H1 (cell line): ENCODE results near the gene FCER2. TPM values are rescaled to one million over a fixed set of nuclear protein-coding genes. Genes with fewer than 3 reads are reported as not detected.

Source experiments
- CTCF ChIA-PET: fragments of 300-600 bp; sonication (Branson Sonifier 250); formaldehyde crosslinking; loops from one replicate; lab custom pipeline; 2021; ENCODE audit not compliant: partially characterized antibody; lab: Charles Lee
- POLR2A ChIA-PET: fragments of 300-600 bp; sonication (Branson Sonifier 250); formaldehyde crosslinking; loops from one replicate; lab custom pipeline; 2021; ENCODE audit warnings: inconsistent platforms; ENCODE audit not compliant: partially characterized antibody; lab: Charles Lee
- DNase-seq, 2 experiments: peaks; one replicate each; pipeline versions ENCODE4 v3.0.0 to v3.0.0-alpha.2; 2010 to 2022; ENCODE audit warnings: low spot score in 2 of 2, low read depth in 1 of 2, mixed read lengths in 1 of 2
- FAIRE-seq: peaks from 2 replicates; lab custom pipeline; 2011; peaks lifted over from hg19 to GRCh38; lab: Jason Lieb, UNC
- H2AFZ ChIP-seq: 2 replicates; pipeline ENCODE4 v1.8.1; 2012; ENCODE audit warnings: low read length, inconsistent platforms
- H2AK5ac ChIP-seq: 2 replicates; pipeline ENCODE4 v1.6.1; 2013; ENCODE audit warnings: low read depth, low read length
- H2BK120ac ChIP-seq: replicated peaks from 2 replicates; pipeline ENCODE3; 2013; ENCODE audit warnings: low read depth, low read length, inconsistent platforms
- H2BK12ac ChIP-seq: 2 replicates; pipeline ENCODE4 v1.6.1; 2013; ENCODE audit warnings: low read depth, low read length
- H2BK15ac ChIP-seq: 2 replicates; pipeline ENCODE4 v1.6.1; 2013; ENCODE audit warnings: low read length
- H2BK20ac ChIP-seq: 2 replicates; pipeline ENCODE4 v1.6.1; 2013; ENCODE audit warnings: low read length
- H2BK5ac ChIP-seq: 2 replicates; pipeline ENCODE4 v1.6.1; 2013; ENCODE audit warnings: low read depth, low read length
- H3K14ac ChIP-seq: 2 replicates; pipeline ENCODE4 v1.6.1; 2013; ENCODE audit warnings: inconsistent platforms; ENCODE audit not compliant: insufficient read length
- H3K18ac ChIP-seq: 2 replicates; pipeline ENCODE4 v1.6.1; 2013; ENCODE audit warnings: low read length; ENCODE audit errors: extremely low read depth
- H3K23ac ChIP-seq: 2 replicates; pipeline ENCODE4 v1.6.1; 2013; ENCODE audit warnings: inconsistent platforms; ENCODE audit not compliant: insufficient read length
- H3K23me2 ChIP-seq: 2 replicates; pipeline ENCODE4 v1.6.1; 2013; ENCODE audit warnings: low read depth, low read length
- H3K27ac ChIP-seq: 2 replicates; pipeline ENCODE4 v1.6.1; 2011; ENCODE audit warnings: low read depth, low read length, inconsistent platforms
- H3K27me3 ChIP-seq, 4 experiments: replicated peaks in 1 of 4; 1 replicate in 1 of 4; 2 replicates in 3 of 4; pipeline versions ENCODE4 v1.6.1 to v1.8.1; 2011 to 2013; ENCODE audit warnings: low read length in 3 of 4, mild to moderate bottlenecking in 3 of 4, inconsistent platforms in 2 of 4, mixed read lengths in 2 of 4, moderate library complexity in 1 of 4; ENCODE audit not compliant: control insufficient read depth in 3 of 4, insufficient read depth in 3 of 4; ENCODE audit errors: extremely low read depth in 1 of 4
- H3K36me3 ChIP-seq, 4 experiments: 2 replicates each; pipeline versions ENCODE4 v1.6.1 to v1.8.1; 2011 to 2013; ENCODE audit warnings: mild to moderate bottlenecking in 4 of 4, low read length in 3 of 4, moderate library complexity in 2 of 4, control low read depth in 1 of 4, inconsistent platforms in 1 of 4; ENCODE audit not compliant: insufficient read depth in 4 of 4, control insufficient read depth in 2 of 4
- H3K4ac ChIP-seq: replicated peaks from 2 replicates; pipeline ENCODE3; 2013; ENCODE audit warnings: low read length, low read depth, mixed read lengths, inconsistent platforms; ENCODE audit not compliant: insufficient read length
- H3K4me1 ChIP-seq, 4 experiments: replicated peaks in 1 of 4; 1 replicate in 1 of 4; 2 replicates in 3 of 4; pipeline versions ENCODE4 v1.6.1 to v1.8.1; 2011 to 2013; ENCODE audit warnings: low read length in 3 of 4, inconsistent platforms in 2 of 4, mixed read lengths in 1 of 4; ENCODE audit not compliant: insufficient read depth in 4 of 4, control insufficient read depth in 3 of 4
- H3K4me2 ChIP-seq, 2 experiments: 2 replicates each; pipeline versions ENCODE4 v1.6.1 to v1.8.1; 2011 to 2013; ENCODE audit warnings: low read depth in 2 of 2, low read length in 2 of 2, control low read depth in 1 of 2, inconsistent platforms in 1 of 2, mild to moderate bottlenecking in 1 of 2; ENCODE audit not compliant: insufficient read depth in 1 of 2
- H3K4me3 ChIP-seq, 4 experiments: fragments of 200-600, 300-600 bp in 1 of 4; sonication (generic), shearing (Covaris generic), sonication (Bioruptor Twin) in 1 of 4; 2 replicates each; pipeline versions ENCODE4 v1.5.1 to v1.8.1; 2011 to 2016; ENCODE audit warnings: low read length in 4 of 4, low read depth in 3 of 4, control low read depth in 2 of 4, inconsistent platforms in 2 of 4, mild to moderate bottlenecking in 2 of 4, mixed read lengths in 1 of 4, moderate library complexity in 1 of 4; ENCODE audit not compliant: insufficient read depth in 2 of 4; ENCODE audit errors: extremely low read depth in 1 of 4
- H3K56ac ChIP-seq: replicated peaks from 2 replicates; pipeline ENCODE3; 2013; ENCODE audit warnings: low read depth, mild to moderate bottlenecking, mixed read lengths, low read length, inconsistent platforms; ENCODE audit not compliant: insufficient read length
- H3K79me1 ChIP-seq: 2 replicates; pipeline ENCODE4 v1.6.1; 2013; ENCODE audit warnings: low read depth, low read length, control low read depth
- H3K79me2 ChIP-seq, 2 experiments: 2 replicates each; pipeline versions ENCODE4 v1.6.1 to v1.8.1; 2012 to 2013; ENCODE audit warnings: low read length in 2 of 2, mild to moderate bottlenecking in 2 of 2, inconsistent platforms in 1 of 2; ENCODE audit not compliant: insufficient read depth in 2 of 2, control insufficient read depth in 1 of 2
- H3K9ac ChIP-seq, 4 experiments: replicated peaks in 1 of 4; 1 replicate in 1 of 4; 2 replicates in 3 of 4; pipeline versions ENCODE4 v1.6.1 to v1.8.1; 2011 to 2013; ENCODE audit warnings: low read depth in 3 of 4, low read length in 3 of 4, control low read depth in 2 of 4, mild to moderate bottlenecking in 2 of 4, moderate library complexity in 2 of 4, inconsistent platforms in 1 of 4; ENCODE audit errors: extremely low read depth in 1 of 4
- H3K9me3 ChIP-seq, 2 experiments: 2 replicates each; pipeline versions ENCODE4 v1.6.1 to v1.8.1; 2012 to 2013; ENCODE audit warnings: mild to moderate bottlenecking in 2 of 2, moderate library complexity in 2 of 2, control low read depth in 1 of 2, inconsistent platforms in 1 of 2, low read depth in 1 of 2, low read length in 1 of 2, mixed read lengths in 1 of 2; ENCODE audit not compliant: insufficient read depth in 2 of 2
- H4K20me1 ChIP-seq, 2 experiments: replicated peaks in 1 of 2; 2 replicates each; pipeline versions ENCODE3 to v1.8.1; 2011 to 2013; ENCODE audit warnings: inconsistent platforms in 2 of 2, low read length in 2 of 2, mild to moderate bottlenecking in 1 of 2; ENCODE audit not compliant: insufficient read depth in 2 of 2, control insufficient read depth in 1 of 2
- H4K5ac ChIP-seq: 2 replicates; pipeline ENCODE4 v1.6.1; 2013; ENCODE audit warnings: low read length, low read depth, mixed read lengths, inconsistent platforms; ENCODE audit not compliant: insufficient read length
- H4K8ac ChIP-seq: 2 replicates; pipeline ENCODE4 v1.8.0; 2013; ENCODE audit warnings: mild to moderate bottlenecking, moderate library complexity, low read length, inconsistent platforms; ENCODE audit not compliant: insufficient read depth; ENCODE audit errors: extremely low read depth
- H4K91ac ChIP-seq: replicated peaks from 2 replicates; pipeline ENCODE3; 2013; ENCODE audit warnings: low read length, mixed read lengths, inconsistent platforms; ENCODE audit not compliant: insufficient read length
- WGBS, 2 experiments: shearing (Covaris generic) in 1 of 2; methylation state at CpG; one replicate each; pipeline versions ENCODE4 v1.1.6 to v1.1.7; 2013 to 2015; ENCODE audit warnings: low lambda C conversion rate in 2 of 2, mixed read lengths in 2 of 2, inconsistent platforms in 1 of 2, low coverage in 1 of 2, missing lambda C conversion rate in 1 of 2; ENCODE audit not compliant: insufficient replicate concordance in 2 of 2, insufficient coverage in 1 of 2, insufficient read length in 1 of 2; ENCODE audit errors: extremely low coverage in 1 of 2, missing lambda C conversion rate in 1 of 2; 5-methylcytosine and 5-hydroxymethylcytosine counted together
- polyA plus RNA-seq, 7 experiments: library from polyadenylated mRNA; depleted of rRNA in 3 of 7; stranded (reverse) in 5 of 7; unstranded in 2 of 7; fragments of >200 nt in 5 of 7; fragments of 200-250 nt in 2 of 7; gene quantifications; 1 replicate in 5 of 7; 2 replicates in 1 of 7; 4 replicates in 1 of 7; pipeline versions ENCODE4 v1.2.1 to v1.2.3, GENCODE V29; 2011 to 2013; ENCODE audit warnings: missing spikeins in 2 of 7, mixed read lengths in 2 of 7
- total RNA-seq: library from RNA; stranded (reverse); fragmentation: NEBNext Ultra II Directional; extraction: Animal tissue kit (Norgen Biotek cat#: 25700); gene quantifications from 2 replicates; pipeline ENCODE4 v1.2.1, GENCODE V29; 2021

FCER2 gene
- total and polyA plus RNA-seq, 2 of the 8 experiments (the other 6 are each of a cell fraction or from before 2014, with no cell fraction given) = 0.67 TPM; not detected in 1

DNA sequence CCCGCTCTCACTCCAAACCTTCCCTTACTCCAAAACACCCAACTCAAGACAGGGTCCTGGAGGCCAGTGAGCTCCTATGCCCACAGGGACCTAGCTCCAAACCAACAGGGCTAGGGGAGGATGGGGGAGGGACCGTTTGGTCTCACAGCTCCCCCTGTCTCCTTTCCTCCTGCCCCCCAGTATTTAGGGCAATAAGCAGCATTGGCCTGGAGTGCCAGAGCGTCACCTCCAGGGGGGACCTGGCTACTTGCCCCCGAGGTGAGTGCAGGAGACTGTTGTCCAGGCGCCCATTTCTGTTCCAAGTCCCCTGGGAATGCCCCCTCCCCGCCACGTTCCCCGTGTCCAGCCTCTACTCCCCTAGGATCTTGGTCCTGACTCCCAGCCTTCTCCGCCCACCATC lies 32.3 kb downstream of the FCER2 start:
- Histone ChIP-seq H3K4me1 (peaks cover 0 to 3% (median 1%) of the 10 kb centered on the region in 4 experiments; a peak in 1 of 7 replicates), H3K4me3 (peak overlapping the region in 3 of 4 experiments; percentile 15 to 70 (median 51); a peak in 5 of 8 replicates), H3K4me2 (peak overlapping the region; percentile 70 to 86), H3K27ac (no peak overlapping the region), H4K91ac (no peak overlapping the region), H3K23ac (no peak overlapping the region), H4K20me1 (no peaks in the 10 kb centered on the region), H2AFZ (no peak overlapping the region), H3K27me3 (peaks cover 0 to 18% (median 11%) of the 10 kb centered on the region in 4 experiments; a peak in 4 of 7 replicates), H2BK5ac (no peak overlapping the region), H2BK12ac (no peak overlapping the region), H3K36me3 (no peaks in the 10 kb centered on the region), H2BK15ac (no peak overlapping the region), H3K79me2 (no peaks in the 10 kb centered on the region), H3K18ac (no peak overlapping the region), H3K9me3 (no peaks in the 10 kb centered on the region), H3K9ac (no peak overlapping the region), H3K14ac (no peak overlapping the region), H3K23me2 (peaks cover 2% of the 10 kb centered on the region; the same call in 1 of the 2 replicates), H4K5ac (no peak overlapping the region), H2AK5ac (no peak overlapping the region), H4K8ac (no peak overlapping the region), H3K79me1 (no peaks in the 10 kb centered on the region), H3K4ac (no peak overlapping the region), H2BK20ac (no peak overlapping the region), H3K56ac (no peak overlapping the region), H2BK120ac (no peak overlapping the region)
- no peak for FAIRE-seq
- CTCF ChIA-PET = interaction anchor here (0.5 to 4.7 kb wide), 10 partner anchors 11 to 162 kb away, joined by 3 to 32 read pairs (median 4); partner anchors contain the start of gene TRAPPC5
- POLR2A ChIA-PET = interaction anchor here (0.8 to 1.7 kb wide), 3 partner anchors 8 to 129 kb away, joined by 3 to 6 read pairs (median 5); partner anchors contain the start of gene TRAPPC5
- no peak for DNase-seq
- WGBS, 2 experiments = 41 to 100% methylated on average over 1 to 6 of the region's 9 CpGs
